Ureter (tissue), 1 donor: ENCODE results near the gene UNC119. TPM values are rescaled to one million over a fixed set of nuclear protein-coding genes. Genes with fewer than 3 reads are reported as not detected.
A peak's percentile ranks its signal among the peaks of the same experiment; 100 is the strongest.

Experiments
- DNase-seq: peaks from one replicate; pipeline ENCODE4 v3.0.0-alpha.2; 2020; ENCODE audit warnings: low spot score
- total RNA-seq: library from RNA; stranded (reverse); gene quantifications from one replicate; pipeline ENCODE4 v1.2.4, GENCODE V29; 2023
- donor health status: DM: yes; HTN: yes; CAD: no.

The UNC119 gene
- total RNA-seq, 1 donor from 2014 or later, result 37.5 TPM

DNA sequence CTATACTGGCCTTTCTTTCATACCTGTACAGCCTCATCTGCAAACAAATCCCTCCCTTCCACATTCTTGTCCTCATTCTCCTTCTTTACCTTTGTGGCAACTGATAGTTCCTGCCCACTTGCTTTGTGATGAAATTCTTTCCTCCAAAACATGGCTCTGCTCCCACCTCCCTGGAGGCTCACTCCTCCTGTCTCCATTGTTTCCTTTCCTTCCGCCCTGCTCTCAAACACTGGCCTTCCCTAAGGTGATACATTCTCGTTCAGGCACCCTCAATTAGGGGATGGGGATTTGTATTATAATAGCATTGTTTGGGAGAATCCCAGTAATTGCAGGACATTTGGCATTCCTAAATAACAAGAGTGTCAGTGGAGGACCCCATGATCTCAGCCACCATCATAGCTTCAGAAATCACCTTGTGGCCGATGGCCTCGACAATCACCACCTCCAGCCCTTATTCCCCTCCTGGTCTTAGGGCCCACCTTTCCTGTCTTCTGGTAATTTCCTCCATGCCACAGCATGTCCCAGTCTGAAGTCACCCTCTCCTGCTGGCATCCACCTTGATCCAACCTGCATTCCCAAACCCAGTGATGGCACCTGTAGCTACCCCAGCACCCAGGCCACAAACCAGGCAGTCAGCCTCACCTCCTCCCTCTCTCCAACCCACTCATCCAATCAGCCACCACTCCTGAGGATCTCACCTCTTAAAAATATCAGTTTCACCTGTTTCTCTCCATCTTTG is 7.9 kb downstream of the UNC119 start:
- DNase-seq, result no peak

DNA sequence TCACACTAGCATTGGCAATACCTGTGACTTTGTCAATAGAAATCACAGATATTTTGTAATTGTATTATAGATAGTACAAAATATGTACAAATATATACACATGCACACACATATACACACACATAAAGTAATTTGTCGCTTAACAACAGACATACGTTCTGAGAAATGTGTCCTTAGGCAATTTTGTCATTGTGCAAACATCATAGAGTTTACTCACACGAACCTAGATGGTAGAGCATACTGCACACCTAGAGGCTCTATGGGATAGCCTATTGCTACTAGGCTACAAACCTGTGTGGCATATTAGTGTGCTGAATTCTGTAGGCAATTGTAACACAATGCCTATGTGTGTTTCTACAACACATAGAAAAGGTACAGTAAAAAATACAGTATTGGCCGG is 11.0 kb downstream of the UNC119 start:
- no peak for DNase-seq

DNA sequence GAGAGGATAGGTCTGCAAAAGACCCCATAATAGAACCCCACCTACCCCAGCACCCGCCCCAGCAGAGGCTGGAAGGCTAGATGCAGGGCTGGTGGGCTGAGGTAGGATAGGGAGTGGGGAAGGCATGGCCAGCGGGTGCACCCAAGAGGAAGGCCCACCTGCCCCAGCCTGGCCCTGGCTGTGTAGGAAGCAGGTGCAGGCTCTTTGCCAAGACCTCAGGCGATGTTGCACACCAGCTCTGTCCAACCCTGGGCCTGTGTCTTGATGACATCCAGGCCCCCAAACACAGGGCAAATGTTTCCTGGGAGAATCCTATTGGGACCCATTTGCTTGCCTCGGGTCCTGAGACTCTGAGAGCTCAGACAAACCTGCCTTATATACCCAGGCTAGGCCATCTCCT is 12.2 kb downstream of the UNC119 start:
- no peak for DNase-seq

DNA sequence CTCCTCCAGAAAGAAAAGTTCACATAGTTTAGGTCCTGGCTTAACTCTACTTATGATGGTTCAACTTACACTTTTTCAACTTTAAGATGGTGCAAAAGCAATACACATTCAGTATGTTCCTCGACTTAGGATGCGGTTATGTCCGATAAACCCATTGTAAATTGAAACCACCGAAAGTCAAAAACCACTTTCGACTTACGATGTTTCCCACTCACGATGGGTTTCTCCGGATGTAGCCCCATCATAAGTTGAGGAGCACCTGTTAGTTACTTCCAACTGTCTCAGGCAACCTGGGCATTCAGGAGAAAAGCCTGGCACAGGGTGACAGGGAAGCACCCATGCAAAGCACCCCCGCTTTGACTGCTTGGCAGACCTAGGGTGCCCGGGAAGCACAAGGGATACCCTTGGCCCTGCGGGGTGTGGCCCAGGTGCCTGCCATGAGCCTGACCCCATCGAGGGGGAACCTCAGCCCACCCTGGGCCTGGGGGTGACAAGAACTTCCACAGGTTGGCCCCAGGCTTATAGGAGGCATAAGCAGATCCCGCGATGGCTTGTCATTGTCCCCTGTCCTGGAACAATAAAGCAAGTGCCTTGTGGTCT is 14.0 kb downstream of the UNC119 start:
- DNase-seq, result no peak

DNA sequence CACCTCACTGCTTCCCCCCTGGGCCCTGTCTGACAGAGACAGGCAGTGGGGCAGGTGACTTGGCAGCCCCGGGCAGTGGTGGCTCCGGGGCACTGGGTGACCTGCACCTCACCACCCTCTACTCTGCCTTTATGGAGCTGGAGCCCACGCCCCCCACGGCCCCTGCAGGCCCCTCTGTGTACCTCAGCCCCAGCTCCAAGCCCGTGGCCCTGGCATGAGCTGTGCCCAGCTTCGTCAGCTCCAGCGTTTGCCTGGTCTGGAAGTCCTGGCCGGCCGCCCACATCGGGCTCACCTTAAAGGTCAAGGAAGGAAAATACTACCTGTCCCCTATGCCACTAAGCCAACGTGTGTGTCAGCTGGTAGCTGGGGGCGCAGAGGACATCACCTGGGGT is 15.2 kb downstream of the UNC119 start:
- no peak for DNase-seq

DNA sequence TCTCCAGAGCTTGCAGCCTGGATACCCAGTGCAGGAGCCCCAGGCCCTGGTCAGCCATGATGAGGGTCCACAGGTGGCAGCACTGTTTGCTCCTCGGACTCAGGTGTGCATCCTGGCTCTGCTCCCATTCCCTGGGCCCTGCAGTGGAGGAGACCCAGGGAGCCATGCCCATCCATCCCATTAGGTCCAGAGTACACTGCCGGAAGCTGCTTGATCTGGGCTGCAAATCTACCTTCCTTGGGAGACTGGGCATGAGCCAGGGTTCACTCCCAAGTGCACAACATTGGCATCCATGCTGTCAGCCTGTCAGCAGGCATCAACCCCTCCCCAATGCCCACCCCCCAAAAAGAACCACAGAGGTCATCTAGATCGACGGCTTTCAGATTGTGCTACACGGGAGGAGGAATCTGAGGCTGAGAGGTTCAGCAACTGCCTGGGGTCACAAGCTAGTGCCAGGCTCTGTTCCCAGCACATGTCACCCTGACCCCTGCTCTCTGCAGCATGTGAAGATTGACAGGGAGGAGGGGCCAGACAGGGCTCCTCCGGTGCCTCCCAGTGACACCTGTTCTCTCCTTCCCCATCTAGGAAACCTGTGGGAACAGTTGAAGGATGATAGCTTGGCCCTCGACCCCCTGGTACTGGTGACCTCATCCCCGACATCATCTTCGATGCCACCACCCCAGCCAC is 15.7 kb downstream of the UNC119 start:
- DNase-seq, result no peak

DNA sequence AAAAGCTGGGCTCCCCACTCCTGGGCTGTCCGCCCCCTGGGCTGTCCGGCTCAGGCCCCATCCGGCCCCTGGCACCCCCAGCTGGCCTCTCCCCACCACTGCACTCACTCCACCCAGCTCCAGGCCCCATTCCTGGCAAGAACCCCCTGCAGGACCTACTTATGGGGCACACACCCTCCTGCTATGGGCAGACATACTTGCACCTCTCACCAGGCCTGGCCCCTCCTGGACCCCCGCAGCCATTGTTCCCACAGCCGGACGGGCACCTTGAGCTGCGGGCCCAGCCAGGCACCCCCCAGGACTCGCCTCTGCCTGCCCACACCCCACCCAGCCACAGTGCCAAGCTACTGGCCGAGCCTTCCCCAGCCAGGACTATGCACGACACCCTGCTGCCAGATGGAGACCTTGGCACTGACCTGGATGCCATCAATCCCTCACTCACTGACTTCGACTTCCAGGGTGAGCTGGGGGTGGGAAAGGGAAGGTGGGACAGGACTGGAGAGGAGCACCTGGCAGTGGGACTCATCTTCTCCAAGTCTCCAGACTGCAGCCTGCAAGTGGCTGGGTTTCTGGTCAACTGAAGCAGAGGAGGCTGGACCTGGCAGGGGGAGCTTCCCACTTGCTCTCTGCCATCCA is 17.6 kb downstream of the UNC119 start:
- DNase-seq, result no peak

DNA sequence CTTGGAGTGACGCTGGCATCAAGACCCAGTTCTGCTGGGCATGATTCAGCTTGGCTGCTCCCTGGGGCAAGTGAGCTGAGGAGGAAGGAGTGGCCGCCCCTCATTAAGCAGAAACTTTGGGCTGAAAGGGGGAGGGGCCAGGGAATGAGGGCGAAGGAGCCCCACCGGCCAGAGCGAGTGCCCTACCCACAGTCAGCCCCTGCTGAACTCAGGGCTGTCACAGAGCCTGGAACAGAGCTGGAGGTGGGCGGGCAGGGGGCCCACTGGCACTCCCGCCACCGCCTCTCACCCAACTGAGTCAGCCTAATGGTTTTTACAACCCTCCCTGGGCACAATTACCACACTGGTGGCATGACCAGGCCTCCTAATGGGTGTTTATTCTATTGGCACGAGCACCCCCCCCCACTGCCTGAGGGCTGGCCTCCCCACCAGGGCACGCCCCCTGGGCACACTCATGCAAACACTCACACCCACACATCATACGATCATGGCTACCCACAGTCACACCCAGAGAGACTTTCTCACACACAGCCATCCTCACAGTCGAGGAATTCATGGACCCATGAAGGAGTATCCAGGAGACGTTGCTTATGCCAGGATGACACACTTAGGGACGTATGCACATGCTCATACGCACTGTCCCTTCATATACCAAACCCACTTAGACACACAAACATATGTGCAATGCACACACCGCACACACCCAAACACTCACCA is 19.2 kb downstream of the UNC119 start:
- DNase-seq, result peak; percentile 67

DNA sequence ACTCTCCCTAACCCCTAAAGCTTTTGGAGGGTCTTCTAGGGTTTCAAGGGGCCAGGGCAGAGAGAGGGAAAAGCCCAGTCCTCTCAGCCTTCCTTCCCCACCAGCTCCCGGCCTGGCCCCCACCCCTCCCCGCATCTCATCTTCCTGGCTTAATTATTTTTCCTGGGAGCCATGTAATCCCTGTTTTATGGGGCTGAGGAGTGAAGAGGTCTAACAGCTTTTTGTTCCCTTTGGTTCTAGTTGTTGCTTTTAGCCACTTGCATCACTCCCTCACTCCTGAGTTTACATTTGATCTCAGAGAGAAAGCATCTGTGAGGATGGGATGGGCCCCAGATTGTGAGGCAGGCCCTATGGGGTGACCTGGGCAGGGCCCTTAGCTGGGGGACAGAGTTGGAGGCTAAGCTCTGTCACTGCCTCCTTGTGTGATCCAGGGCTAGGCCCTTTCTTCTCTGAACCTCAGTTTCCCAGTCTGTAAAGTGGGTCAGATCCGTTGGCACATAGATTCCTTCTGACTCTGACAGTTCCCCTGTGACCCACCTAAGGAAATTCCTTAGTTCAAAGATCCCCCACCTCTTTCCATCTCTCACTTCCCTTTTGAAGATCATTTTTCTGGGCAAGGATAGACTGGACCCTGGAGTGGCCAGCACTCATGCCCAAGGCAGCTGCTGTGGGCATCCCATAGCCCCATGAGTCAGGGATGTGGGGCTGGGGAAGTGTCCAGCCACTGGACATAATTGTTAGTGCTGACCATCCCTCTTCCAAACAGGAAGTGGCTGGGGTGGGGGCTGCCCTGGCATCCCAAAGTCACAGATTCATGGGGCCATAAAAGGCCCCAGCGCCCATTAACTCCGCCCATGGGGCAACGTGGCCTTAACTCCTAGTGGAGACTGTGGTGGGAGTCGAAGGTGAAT is 20.1 kb downstream of the UNC119 start:
- DNase-seq, result no peak

DNA sequence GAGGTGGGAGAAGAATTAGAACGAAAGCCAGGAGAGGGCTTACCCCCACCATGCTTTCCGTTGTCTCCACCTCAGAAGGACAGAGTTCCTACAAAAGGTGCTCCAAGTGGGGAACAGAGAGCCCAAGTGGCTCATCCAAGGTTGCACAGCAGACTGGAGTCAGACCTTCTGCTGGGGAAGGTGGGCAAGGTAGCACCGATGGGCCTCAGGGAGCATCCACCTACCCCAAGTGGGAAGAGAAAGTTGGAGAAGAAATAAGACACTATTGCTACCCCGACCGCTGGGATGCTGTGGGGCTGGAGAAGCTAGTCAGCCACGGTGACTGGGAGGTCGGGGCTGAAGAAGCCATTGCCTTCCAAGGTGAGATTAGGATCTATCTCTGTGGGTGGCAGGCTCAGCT is 21.5 kb downstream of the UNC119 start:
- no peak for DNase-seq

DNA sequence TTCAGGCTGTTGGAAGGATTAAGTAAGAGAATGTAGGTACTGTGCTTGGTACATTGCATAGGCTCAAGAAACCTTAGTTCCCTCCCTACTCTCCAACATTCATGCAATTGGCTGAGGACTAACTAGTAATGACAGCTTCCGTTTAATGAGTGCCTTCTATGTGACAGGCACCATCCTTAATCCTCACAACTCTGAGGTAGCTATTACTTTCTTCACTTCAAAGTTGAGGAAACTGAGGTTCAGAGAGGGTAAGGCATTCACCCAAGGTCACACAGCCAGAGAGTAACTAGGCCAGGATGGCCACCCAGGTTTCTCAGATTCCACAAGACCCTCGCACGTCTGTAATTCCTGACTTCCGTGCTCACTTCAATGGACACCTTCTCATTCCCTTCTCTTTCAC is 22.2 kb downstream of the UNC119 start:
- no peak for DNase-seq

DNA sequence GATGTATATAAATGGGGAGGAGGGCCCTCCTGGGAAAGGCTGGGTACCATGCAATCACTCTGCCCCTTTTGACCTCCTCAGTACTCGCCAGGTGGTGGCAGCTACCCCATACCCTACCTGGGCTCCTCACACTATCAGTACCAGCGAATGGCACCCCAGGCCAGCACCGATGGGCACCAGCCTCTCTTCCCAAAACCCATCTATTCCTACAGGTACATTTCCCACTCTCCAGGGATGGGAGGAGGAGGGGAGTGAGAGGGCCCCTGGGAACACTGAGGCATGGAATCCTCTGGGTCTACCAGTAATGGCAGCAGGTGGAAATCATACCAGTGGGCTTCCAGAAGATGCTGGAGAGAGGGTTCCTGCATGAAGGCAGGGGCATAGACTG is 23.4 kb downstream of the UNC119 start:
- no peak for DNase-seq

DNA sequence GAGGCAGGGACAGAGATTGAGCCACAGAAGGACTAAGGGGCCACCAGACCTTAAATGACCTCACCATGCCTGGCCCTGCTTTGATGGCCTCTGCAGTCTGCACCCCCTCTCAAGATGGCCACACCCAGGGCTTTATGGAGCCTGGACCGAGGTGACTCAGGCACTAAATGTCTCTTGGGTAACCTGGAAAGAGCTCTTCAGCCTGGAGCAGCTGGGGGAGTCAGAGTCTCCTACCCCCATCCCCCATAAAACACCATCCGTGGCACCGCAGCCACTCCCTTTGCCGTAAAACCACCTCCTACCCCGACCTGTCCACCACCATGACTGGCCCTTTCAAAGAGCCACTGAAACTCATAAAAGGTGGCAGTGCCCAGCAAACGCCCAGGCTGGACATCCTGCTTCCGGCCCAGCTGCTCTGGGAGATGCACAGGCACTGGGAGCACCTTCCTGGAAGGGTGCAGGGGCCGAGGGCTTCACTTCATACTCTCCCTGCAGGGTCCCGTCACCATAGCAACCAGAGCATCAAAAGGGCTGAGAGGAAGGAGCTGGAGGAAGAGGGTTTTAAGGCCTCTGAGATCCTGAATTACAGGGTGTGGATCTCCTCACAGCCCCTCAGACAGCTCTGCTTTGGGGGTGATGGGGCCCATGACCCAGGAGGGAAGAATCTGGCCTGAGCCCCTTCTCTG is 24.0 kb downstream of the UNC119 start:
- no peak for DNase-seq

DNA sequence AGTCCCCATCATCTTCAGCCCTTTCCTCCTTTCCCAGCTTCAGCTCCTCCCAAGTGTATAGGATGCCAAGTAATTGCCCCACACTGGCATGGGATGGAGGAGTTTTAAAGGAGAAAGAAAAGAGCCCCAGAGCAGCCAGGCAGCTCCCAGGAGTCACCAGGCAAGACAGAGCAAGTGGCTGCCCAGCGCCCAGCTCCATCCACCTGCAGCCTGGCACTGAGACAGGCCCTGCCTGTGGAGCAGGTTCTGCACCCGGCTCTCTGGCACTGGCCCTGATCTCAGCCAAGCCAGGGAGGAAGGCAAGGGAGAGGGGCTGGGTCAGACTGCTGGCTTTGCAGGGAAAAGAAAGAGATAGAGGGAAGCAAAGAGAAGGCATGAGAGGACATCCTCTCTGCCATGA is 24.6 kb downstream of the UNC119 start:
- peak; percentile 76 for DNase-seq

DNA sequence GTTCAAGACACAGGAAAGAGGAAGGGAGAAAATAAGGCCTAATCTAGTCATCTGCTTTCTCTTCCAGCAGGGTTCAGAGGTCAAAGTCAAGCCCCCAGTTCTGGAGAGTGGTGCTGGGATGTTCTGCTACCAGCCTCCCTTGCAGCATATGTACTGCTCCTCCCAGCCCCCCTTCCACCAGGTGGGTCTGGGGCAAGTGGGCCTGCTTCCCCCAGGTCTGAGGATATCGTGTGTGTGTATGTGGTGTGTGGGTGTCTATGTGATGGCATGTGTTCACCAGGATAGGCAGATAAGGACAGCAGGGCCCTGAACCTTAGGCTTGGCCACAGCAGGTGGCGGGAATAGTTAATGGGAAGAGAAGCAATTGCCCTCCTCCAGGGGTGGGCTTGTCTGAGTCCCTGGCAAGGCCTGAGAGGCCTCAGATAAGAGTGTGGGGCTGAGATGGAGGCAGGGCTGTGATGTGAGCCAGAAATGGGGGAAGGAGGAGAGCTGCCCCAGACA is 25.2 kb downstream of the UNC119 start:
- DNase-seq, result no peak

DNA sequence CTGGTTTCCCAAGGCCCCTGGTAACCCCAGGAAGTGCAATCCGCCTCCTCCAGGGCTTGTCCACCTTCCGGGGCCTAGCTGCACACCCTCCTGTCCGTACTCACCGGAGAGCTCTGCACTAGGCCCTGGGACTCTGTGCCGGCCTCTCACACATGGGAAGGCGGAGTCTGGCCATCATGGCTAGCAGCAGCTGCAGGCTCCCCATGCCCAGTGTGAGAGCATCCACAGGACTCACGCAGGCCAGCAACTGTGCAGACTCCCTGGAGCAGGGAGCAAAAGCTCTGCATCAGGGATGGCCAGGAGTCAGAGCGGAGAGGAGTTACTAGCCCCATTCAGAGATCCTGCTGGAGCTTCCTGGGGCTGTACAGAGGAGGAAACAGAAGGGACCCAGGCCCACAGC is 26.0 kb downstream of the UNC119 start:
- DNase-seq, result no peak

DNA sequence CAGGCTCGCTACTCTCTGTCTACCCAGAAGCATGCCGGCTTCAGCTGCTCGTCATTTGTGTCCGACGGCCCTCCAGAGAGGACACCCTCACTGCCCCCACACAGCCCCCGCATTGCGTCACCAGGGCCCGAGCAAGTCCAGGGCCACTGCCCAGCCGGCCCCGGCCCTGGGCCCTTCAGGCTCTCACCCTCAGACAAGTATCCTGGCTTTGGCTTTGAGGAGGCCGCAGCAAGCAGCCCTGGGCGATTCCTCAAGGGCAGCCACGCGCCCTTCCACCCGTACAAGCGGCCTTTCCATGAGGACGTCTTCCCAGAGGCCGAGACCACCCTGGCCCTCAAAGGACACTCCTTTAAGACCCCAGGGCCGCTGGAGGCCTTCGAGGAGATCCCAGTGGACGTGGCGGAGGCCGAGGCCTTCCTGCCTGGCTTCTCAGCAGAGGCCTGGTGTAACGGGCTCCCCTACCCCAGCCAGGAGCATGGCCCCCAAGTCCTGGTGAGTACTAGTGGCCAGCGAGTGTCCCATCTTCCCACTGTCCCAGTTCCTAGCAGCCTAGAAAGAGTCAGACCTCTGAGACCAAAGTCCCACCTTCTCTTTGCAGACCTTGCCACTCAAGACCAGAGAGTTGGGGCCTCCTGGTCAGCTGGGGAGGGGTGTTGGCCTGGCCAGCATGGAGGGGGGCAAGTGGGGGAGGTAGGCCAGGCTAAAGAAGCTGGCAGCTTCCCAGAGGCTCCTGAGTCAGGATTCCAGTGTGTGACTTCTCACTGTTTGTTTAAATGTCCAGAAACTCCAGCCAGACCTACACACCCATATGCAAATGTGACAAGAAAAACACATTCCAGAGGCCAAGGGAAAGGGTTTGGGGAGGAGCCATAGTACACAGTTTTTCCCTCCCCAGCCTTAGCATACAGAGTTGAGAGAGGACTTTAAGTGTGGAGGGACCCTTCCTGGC is 27.7 kb downstream of the UNC119 start:
- DNase-seq, result peak; percentile 75

DNA sequence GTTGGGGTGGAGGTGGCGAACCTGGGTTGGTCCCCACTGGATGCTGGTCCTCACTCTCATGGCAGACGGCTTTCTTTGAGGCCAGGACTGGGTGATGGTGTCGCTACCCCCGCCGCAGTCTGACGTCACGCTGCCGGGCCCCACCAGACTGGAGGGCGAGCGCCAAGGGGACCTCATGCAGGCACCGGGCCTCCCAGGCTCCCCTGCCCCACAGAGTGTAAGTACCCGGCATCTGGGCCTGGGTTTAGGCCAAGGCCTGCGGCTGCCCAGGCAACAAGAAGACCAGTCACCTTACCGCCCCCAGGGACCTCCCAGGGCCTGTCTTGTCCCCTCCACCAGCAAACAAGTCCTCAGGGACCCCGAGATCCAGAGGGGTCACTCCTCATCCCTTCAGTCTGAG is 28.5 kb downstream of the UNC119 start:
- no peak for DNase-seq

DNA sequence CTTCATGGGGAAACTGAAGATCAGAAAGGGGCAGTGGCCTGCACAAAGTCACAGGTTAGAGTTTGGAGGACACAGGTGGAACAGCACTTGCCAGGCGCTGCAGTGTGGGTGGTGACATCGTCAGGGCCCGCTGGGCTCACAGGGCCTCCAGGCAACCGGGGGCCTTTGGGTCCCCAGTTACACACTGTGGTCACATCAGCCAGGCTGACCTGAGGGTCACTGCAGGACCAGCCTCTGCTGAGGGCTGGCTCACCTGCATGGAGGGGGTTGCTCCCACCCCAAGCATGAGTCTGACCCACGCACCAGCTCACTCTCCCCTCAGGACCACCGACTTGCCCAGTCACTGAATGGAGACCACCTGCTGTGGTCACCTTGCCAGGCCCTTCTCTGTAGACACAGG is 29.2 kb downstream of the UNC119 start:
- DNase-seq, result no peak
